GM19463 (cell line): ENCODE measurements around the gene PTPRCAP.
"Not testable (repeated sequence)": the region's sequence is repeated elsewhere in the genome, so short reads cannot be mapped to it uniquely, and the experiment has no call there.

Experiments used
- ATAC-seq: cut with Tn5 transposase; IDR thresholded peaks from one replicate; pipeline ENCODE4 v1.9.1; 2021; ENCODE audit warnings: mild to moderate bottlenecking, moderate library complexity; ENCODE audit not compliant: unreplicated experiment

PTPRCAP gene

DNA sequence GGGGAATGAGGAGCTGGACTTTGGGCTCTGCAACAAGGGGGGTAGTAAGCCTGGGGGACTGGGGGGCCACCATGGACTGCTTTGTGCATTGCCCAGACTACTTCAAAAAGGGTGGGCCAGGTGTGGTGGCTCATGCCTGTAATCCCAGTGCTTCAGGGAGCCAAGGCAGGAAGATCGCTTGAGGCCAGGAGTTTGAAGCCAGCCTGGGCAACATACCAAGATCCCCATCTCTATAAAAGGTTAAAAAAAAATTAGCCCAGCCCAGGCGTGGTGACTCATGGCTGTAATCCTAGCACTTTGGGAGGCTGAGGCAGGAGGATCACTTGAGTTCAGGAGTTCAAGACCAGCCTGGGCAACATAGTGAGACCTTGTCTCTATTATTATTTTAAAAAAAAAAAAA, 28.0 kb upstream of the PTPRCAP start:
- not testable (repeated sequence) for ATAC-seq

DNA sequence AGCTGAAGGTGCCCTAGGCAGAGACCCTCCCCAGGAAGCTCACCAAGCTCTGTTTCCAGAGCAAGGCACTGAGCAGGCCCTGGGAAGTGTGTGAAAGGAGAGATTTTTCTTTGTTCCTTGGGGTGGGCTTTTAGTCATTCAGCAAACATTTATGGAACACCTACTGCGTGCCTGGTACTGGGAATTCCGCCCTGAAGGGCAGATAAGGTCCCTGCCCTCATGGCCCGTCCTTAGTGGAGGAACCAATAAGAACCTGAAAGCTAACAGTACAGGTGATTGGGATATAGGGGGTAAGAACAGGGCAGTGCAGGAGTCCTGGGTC, 27.7 kb upstream of the PTPRCAP start:
- ATAC-seq, result no peak

DNA sequence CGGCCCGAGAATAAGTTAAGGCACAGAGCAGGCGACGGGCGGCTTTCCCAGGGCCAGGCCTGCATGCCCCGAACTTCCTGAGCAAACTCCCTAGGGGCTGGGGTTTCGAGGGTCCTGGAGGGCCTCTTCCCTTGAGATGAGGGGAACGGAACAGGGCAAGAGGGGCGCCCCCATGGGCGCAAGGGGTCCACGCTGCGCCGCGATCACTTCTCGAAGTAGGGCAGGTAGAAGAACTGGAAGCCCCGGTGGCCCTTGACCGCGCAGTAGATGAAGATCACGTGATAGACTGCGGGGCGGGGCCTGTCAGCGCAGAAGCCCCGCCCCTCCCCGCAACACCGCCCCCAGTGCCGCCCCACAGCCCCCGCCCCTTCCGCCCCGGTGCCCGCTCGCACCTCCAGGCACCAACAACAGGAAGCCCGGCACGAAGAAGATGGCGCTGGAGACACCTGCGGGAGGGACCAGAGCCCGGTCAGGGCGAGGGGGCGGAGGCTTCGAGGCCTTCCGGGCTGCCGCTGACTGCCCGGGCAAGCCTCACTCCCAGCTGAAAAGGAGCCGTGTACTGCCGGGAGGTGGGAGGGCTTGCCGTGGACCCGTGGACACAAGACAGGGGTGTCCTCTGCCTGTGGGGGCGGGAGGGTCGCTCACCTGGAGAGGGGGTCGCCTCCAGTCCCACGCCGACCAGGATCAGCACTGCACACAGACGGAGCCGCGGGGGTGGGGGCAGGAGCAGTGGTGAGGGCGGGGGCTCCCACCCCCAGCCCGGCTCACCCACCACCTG, 27.1 kb upstream of the PTPRCAP start:
- ATAC-seq, result peak; percentile 54

DNA sequence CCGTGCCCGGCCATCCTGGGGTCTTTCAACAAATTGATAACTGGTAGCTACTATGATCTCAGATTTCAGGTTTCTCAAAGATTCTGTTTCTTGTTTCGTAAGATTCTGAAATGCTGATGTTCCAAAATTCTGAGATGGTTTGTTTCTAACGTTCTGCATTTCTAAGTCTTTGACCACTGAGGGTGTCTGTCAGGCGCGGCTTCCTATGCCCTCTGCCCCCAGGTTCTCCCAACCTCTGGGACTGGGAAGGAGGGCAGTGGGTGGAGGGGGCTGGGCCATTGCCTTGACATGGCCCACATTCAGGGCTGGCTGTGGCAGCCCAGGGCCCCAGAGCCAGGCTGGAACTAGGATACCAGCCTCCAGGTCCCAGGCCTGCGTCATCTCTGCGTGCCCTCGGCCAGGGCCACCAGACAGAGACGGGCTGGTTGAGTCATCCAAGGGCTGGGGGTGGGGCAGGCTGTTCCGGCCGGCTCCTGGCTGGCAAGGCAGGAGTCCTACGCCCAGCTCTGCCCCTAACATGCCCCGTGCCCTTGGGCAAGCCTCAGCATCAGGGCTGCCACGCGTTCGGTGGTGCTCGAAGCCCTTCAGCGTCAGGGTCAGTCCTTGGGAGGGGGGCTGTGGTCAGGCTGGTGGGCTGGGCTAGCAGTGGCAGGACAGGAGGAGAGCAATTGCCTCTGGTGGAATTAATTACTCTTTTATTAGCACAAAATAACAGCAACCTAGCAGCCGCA, 26.4 kb upstream of the PTPRCAP start:
- ATAC-seq, result no peak

DNA sequence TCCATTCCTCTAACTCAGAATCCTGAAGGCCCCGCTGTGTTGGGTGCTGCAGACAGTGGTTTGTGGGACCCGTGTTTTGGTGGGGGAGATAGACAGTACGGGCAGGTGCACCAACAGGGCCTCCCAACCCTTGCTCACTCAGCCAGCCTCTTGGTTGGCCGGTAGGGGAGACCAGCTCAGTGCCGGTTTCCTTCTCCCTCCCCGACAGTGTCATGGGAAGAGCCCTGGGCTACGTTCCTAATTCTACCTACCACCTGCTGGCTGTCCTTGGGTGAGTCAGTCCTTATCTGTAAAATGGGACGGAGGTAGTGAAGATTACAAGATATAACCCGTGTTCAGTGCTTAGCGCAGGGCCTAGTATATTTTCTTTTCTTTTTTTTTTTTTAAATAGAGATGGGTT, 25.7 kb upstream of the PTPRCAP start:
- no peak for ATAC-seq

DNA sequence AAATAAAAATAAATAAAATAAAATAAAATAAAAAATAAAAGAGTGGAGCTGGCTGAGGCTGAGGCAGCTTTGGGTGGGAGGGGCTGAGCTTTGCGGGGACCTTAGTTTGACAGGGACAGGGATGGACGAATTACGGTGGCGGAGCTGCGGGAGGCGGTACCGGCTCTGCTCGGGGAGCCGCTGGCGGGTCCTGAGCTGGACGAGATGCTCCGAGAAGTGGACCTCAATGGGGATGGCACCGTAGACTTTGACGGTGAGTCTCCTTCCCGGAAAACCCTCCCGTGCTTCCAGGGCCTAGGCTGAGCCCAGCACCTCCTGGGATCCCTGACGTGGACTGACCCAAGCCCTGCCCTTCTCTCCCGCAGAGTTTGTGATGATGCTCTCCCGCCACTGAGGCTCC, 20.8 kb upstream of the PTPRCAP start:
- ATAC-seq, result no peak

DNA sequence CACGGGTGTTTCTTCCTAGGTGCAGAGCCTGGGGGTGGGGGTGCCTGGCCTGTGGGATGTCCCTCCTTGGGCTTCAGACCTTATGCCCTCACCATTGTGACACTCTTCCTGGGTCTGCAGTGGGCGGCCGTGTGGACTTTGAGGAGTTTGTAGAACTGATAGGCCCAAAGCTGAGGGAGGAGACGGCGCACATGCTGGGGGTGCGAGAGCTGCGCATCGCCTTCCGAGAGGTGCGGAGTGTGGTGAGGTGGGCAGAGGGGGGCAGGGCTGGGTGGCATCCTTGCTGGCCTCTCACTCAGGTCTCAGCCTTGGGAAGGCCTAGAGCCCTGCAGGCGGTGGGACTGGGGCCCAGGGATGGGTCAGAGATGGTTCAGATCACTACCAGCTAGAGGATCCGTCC, 20.0 kb upstream of the PTPRCAP start:
- ATAC-seq, result no peak

DNA sequence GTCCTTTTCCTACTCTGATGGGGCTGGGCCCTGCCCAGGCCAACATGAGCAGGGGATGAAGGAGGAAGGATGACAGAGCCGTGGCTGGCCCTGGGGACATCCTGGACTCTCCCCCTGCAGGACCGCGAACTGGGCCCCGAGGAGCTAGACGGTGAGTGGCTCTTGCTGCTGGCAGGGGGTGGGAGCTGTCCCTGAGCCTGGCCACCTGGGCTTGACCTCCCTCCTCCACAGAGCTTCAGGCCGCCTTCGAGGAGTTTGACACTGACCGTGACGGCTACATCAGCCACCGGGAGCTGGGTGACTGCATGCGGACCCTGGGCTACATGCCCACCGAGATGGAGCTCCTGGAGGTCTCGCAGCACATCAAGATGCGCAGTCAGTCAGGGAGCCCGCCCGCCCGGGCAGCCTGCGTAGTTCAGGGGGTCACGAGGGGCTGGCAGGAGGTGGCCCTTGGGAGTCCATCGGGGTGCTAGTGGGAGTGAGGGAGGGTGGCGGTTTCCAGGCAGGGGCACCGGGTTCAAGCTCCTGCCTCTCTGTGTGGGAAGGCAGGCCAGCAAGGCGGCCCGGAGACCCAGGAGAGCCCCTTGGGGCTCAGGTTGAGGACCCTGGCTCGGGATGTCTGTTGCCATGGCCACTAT, 18.7 kb upstream of the PTPRCAP start:
- ATAC-seq, result no peak

DNA sequence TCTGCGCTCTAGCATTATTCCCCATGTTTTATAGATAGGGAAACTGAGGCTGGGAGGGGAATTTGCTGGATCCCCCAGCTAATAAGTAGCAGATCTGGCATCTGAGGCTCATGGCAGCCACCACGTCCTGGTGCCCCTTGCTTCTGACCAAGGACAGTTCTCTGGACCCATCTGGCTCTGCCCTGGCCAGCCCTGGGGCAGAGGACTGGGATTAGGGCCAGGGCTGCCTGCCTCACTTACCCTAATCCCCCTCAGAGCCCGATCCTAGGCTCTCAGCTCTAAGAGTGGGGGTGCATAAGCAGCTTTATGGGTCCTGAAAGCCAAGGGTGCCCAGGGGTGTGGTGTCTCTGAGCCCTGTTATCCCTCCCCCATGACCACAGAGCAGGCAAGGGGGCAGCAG, 17.6 kb upstream of the PTPRCAP start, which contains the start of gene CABP4:
TSS of gene CABP4 (plus strand) at position 301 of the 400 bp plus-strand sequence. CDS start at position 371, 70 bp downstream.
- no peak for ATAC-seq

DNA sequence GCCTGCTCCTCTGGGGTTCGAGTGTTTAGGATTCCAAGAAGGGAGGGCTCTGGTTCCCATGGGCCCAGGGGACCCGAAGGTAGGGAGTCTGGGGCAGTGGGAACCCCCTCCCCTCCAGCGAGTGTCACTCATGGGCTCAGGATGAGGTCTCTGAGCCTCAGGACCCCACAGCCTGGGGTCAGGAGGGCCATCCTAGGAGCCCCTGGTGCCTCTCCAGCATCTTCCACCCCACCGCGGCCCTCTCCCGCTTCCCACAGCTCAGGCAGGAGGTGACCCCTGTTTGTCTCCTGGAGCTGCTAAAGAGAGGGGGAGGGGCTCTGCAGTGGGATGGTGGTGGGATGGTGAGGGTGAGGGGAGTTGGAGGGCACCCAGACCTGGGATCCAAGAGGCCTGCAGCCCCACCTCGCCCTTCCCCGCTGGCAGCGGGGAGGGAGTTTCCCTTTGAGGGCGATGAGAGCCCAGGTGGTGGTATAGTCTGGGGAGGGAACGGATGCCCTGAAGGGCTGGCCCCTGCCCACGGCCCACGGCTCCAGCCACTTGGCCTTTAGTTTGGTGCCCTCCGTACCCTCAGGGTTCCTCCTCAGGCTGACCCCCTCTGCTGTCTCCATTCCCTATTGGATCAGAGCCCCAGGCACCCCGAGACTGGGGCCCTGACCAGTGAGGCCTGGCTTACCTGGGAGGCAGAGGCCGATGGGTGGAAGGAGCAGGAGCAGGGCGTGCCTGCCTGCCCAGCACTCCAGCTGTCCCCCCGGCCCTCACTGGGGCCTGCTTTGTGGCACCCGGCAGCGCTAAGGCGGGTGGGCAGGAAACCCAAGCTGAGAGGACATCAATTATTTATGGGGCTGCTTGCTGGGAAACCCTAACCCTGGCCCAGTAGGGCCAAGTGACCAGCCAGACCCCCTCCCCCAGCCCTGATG, 16.6 kb upstream of the PTPRCAP start:
- ATAC-seq, result no peak

DNA sequence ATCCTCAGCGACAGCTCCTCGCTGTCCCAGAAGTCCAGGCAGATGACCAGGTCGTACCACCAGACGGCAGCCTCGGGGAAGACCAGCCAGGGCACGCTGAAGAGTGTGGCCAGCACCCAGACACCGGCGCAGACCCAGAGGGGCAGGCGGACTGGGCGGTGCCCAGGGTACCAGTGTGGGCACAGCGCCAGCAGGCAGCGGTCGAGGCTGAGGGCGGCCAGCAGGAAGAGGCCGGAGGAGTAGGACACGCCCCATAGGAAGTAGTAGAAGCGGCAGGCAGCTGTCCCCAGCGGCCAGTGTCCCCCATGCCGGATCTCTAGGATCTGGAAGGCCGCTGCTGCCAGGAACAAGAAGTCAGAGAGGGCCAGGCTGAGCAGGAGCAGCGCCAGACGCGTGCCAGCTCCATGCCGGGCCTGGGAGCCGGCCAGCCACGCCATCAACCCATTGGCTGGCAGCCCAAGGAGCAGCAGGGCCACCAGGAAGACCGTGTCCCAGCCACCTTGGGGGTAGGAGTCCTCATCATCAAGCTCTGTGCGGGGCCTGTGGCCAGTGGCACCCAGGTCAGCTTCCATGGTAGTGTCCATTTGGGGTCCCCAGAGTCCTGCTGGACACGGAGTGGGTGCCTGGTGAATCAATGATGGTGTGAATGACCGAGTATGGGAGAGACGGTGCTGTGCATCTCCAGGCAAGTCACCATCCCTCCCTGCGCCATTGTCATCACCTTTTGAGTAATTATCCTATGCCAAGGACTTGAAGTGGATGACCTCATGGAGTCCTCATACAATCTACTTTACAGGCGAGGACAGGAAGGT, 14.9 kb upstream of the PTPRCAP start, which contains the start of gene GPR152:
TSS of gene GPR152 (minus strand) at position 589 of the 812 bp plus-strand sequence. CDS start at position 584, 5 bp downstream.
- no peak for ATAC-seq

DNA sequence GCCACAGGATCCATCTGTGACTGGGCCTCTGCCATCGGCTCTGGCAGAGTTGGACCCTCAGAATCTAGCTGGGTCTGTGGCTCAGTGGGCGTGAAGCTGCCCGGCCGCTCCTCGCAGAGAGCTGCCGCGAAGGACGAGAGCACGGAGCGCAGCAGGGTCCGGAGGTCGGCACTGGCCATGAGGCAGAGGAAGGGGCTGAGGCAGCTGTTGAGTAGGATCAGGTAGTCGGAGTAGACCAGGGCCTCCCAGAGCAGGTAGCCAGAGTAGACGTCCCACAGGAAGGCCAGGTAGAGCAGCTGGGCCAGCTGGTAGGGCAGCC, 14.1 kb upstream of the PTPRCAP start:
- ATAC-seq, result no peak

DNA sequence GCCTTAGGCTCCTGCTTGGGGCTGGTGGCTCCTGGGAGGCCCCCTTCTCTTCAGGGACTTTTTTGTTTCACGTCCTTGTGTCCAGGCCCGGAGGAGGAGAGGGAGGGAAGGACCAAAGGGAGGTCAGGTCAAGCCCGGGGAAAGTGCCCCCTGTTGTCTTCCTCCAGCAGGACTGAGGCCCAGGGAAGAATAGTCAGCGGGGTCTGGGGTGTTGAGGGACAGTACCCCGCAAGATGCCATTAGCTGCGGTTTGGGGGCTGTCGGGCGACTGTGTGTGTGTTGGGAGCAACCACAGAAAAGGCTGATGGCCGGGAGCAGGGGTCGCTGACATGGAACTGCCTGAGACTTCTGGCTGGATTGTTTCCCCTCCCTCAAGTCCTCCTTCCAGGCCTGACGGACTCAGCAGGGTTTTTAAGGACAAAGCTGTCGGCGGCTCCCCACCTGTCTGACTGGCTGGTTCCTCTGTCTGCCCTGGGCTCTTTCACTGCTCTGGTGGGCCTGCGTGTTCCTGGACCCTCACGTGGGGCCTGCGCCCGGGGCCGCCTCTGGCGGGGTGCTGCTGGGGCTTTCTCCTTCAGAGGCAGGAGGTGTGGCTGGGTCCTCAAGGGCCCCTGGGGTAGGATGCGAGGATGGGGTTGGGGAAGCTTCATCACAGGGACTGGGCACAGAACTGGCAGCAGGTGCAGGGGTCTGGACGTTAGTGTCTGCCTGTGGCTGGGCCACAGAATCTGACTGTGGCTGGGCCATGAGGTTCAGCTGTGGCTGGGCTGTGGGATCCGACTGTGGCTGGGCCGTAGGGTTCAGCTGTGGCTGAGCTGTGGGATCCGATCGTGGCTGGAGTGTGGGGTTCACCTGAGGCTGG, 13.5 kb upstream of the PTPRCAP start:
- no peak for ATAC-seq

DNA sequence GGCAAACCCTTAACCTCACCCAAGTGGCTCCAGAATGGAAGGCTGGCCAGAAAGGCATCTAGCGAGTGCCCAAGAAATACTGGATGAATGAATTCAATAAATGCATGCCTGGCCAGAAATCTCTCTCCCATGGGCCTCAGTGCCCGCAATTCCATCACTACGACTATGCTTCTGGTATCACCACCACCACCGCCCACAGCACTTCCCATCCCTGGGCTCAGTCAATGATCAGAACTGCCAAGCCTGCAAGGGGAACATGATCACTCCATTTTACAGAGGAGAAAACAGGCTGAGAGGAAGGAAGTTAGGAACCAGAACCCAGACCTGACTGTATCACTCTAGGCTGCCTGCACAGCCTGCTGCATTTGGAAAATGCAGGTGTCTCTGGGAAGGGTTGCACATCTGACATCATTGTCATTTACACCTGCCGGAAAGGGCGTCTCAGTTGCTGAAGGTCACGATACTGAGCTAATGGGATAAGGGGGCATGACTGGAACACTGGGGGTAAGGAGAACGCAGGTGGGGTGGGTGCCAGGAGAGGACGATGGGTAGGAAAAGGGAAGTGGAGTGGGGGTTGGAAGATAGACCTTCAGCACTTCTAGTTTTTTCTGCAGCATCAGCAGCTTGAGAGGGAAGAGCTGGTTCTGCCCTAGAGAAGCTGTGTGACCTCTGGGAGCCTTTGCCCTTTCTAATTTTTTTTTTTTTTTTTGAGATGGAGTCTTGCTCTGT, 11.8 kb upstream of the PTPRCAP start:
- no peak for ATAC-seq

DNA sequence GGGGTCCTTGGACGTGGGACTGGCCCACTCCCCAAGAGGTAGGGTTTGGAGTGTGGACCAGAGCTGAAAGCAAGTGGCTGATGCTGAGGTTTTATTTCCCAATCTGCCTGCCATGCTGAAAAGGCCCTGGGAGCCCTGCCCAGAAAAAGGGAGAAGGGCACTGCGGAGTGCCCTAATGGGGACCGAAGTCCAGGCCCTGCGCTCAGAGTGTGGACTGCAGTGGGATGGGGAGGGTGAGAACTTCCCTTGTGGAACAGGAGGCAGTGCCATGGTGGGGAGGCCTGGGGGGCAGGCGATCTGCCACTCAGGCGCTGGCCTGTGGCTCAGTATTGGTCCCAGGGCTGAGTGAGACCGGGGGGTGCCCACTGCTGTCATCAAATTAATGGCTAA, 10.7 kb upstream of the PTPRCAP start:
- ATAC-seq, result no peak

DNA sequence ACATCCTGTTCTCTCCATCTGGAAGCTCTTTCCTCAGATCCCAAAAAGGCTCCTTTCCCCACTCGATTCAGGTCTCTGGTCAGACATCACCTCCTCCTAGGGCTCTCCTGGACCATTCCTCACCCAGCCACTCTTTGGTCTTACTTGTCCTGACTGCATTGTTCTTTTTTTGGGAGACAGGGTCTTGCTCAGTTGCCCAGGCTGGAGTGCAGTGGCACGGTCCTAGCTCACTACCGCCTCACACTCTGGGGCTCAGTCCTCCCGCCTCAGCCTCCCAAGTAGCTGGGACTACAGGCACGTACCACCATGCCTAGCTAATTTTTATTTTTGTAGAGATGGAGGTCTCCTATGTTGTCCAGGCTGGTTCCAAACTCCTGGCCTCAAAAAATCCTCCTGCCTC, 8.0 kb upstream of the PTPRCAP start:
- no peak for ATAC-seq

DNA sequence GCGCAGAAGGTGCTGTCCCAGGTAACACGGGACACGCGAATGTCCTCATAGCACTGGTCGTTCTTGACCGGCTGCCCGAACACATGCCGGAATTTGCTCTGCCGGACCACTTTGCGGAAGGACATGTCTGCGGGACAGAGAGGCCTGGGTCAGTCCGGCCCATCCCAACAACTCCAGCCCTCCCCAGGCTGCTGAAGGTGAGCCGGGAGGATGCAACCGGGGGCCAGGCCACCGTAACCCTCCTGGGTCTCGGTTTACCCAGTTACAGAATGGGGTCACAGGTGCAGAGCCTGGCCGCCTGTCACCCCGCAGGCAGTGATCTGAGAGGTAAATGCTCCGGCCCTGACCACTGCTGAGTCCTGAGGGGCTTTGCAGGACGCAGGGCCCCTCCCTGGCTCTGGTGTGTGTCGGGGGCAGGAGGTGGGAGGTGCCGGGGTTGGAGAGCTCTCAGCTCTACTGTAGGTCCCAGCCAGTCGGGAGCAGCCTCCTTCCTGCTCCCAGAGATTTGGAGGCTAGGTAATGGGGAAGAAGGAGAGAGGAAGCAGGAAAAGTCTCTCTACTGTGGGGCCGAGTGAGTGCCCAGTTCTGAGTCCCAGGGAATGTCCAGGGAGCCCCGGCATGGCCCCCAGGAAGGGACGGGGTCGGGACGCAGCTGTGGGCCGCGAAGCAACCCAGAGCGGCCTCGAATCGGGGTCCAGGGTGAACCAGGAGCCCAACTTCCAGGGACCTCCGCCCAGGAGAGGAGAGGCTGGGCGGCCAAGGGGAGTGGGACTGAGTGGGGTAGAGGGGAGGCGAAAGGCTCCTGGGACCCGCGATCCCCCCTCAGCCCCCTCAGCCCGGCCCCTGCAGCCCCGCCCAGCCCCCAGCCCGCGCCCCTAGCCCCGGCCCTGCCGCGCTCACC, 5.3 kb upstream of the PTPRCAP start:
- ATAC-seq, result no peak
